K562 (cell line): ENCODE results near the gene CPN2. TPM values are rescaled to one million over a fixed set of nuclear protein-coding genes. Genes with fewer than 3 reads are reported as not detected.

Source experiments
- ATAC-seq: fragments of 200-7000 bp; cut with Tn5 transposase; 3 replicates; pipeline ENCODE4 v1.9.1; 2020; ENCODE audit warnings: moderate library complexity
- Bru-seq: library from RNA; stranded (reverse); fragments of 400-500 nt; gene quantifications from one replicate; lab custom pipeline; 2021; lab: Mats Ljungman, UMichigan
- BruChase-seq, 2 experiments: library from RNA; stranded (reverse); fragments of 400-500 nt; gene quantifications; one replicate each; lab custom pipeline; 2021; lab: Mats Ljungman, UMichigan
- BruUV-seq: library from RNA; stranded (reverse); fragments of 400-500 nt; replicated peaks from 2 replicates; lab custom pipeline; 2021; lab: Mats Ljungman, UMichigan
- CTCF ChIA-PET: fragments of 300-600 bp; formaldehyde crosslinking; extraction: SDS; loops from one replicate; lab custom pipeline; 2021; ENCODE audit warnings: low intra/inter-chr PET ratio; lab: Yijun Ruan, JAX
- POLR2A ChIA-PET: fragments of 300-600, 350-650 bp; sonication (Branson Sonifier 250); formaldehyde crosslinking; extraction: SDS; loops from one replicate; lab custom pipeline; 2021; ENCODE audit warnings: antibody characterized with exemption, inconsistent platforms; lab: Yijun Ruan, JAX
- DNase-seq, 4 experiments: peaks; one replicate each; pipeline versions ENCODE4 v3.0.0 to v3.0.0-alpha.2; 2011 to 2018; ENCODE audit warnings: low spot score in 3 of 4, mixed read lengths in 3 of 4; ENCODE audit errors: extremely low read depth in 1 of 4
- FAIRE-seq: peaks from 2 replicates; lab custom pipeline; 2011; peaks lifted over from hg19 to GRCh38; lab: Jason Lieb, UNC
- H2AFZ ChIP-seq: 2 replicates; pipeline ENCODE4 v1.6.0; 2011; ENCODE audit warnings: low read depth, low read length, control low read depth, inconsistent platforms
- H3K27ac ChIP-seq: fragments of 200-600 bp; 3 replicates; pipeline ENCODE4 v1.8.0; 2011; ENCODE audit warnings: low read depth, mild to moderate bottlenecking, control low read depth, inconsistent platforms, low read length, moderate library complexity, mixed read lengths; ENCODE audit errors: extremely low read depth
- H3K27me3 ChIP-seq, 2 experiments: fragments of 300-600 bp in 1 of 2; 2 replicates in 1 of 2; 3 replicates in 1 of 2; pipeline versions ENCODE4 v1.6.0 to v1.8.0; 2011; ENCODE audit warnings: inconsistent platforms in 2 of 2, low read length in 2 of 2, mild to moderate bottlenecking in 1 of 2, mixed read lengths in 1 of 2, moderate library complexity in 1 of 2; ENCODE audit not compliant: control insufficient read depth in 2 of 2, insufficient read depth in 2 of 2
- H3K36me3 ChIP-seq: fragments of 300-600 bp; 3 replicates; pipeline ENCODE4 v1.8.0; 2011; ENCODE audit warnings: mild to moderate bottlenecking, low read length, inconsistent platforms; ENCODE audit not compliant: control insufficient read depth, insufficient read depth
- H3K4me1 ChIP-seq, 2 experiments: fragments of 200-600 bp in 1 of 2; replicated peaks in 1 of 2; 2 replicates in 1 of 2; 3 replicates in 1 of 2; pipeline versions ENCODE4 v1.5.1 to v1.8.0; 2011; ENCODE audit warnings: inconsistent platforms in 2 of 2, low read length in 2 of 2, mild to moderate bottlenecking in 1 of 2, mixed read lengths in 1 of 2, moderate library complexity in 1 of 2; ENCODE audit not compliant: control insufficient read depth in 2 of 2, insufficient read depth in 2 of 2
- H3K4me2 ChIP-seq: 2 replicates; pipeline ENCODE4 v1.6.1; 2011; ENCODE audit warnings: low read length, control low read depth, inconsistent platforms, mixed read lengths; ENCODE audit not compliant: insufficient read depth
- H3K4me3 ChIP-seq: fragments of 200-600 bp; sonication (generic), shearing (Covaris generic); 2 replicates; pipeline ENCODE4 v1.5.1; 2016; ENCODE audit warnings: control low read depth, inconsistent platforms
- H3K79me2 ChIP-seq: fragments of 200-600 bp; 3 replicates; pipeline ENCODE4 v1.8.0; 2011; ENCODE audit warnings: low read length, inconsistent platforms; ENCODE audit not compliant: control insufficient read depth, insufficient read depth
- H3K9ac ChIP-seq, 2 experiments: 2 replicates each; pipeline versions ENCODE4 v1.6.0 to v1.6.1; 2011; ENCODE audit warnings: low read depth in 2 of 2, low read length in 2 of 2, control low read depth in 1 of 2, inconsistent platforms in 1 of 2, mild to moderate bottlenecking in 1 of 2, mixed read lengths in 1 of 2; ENCODE audit not compliant: insufficient read depth in 1 of 2
- H3K9me1 ChIP-seq: one replicate; pipeline ENCODE4 v1.6.0; 2011; ENCODE audit warnings: inconsistent platforms, mild to moderate bottlenecking, low read length, moderate library complexity; ENCODE audit not compliant: control insufficient read depth, insufficient read depth
- H3K9me3 ChIP-seq: replicated peaks from 2 replicates; pipeline ENCODE4 v1.5.1; 2011; ENCODE audit warnings: low read depth, low read length, inconsistent platforms; ENCODE audit not compliant: control insufficient read depth, insufficient read depth
- H4K20me1 ChIP-seq: replicated peaks from 2 replicates; pipeline ENCODE4 v1.6.1; 2011; ENCODE audit warnings: low read length, inconsistent platforms, mixed read lengths; ENCODE audit not compliant: control insufficient read depth, insufficient read depth
- MTF1 ChIP-seq: fragments of 250-450 bp; sonication (Bioruptor Pico); IDR thresholded peaks from 2 replicates; pipeline ENCODE4 v1.9.0; 2021; ENCODE audit warnings: moderate library complexity, mild to moderate bottlenecking, inconsistent platforms, borderline replicate concordance
- PRDM10 ChIP-seq: fragments of 450-650 bp; IDR thresholded peaks from 2 replicates; pipeline ENCODE4 v1.6.1; 2018; ENCODE audit not compliant: partially characterized antibody
- ZC3H8 ChIP-seq: fragments of 450-650 bp; IDR thresholded peaks from 2 replicates; pipeline ENCODE4 v1.6.1; 2017
- WGBS: fragments of 100-300 bp; shearing (Covaris generic); methylation state at CpG from one replicate; pipeline ENCODE4 v1.1.6; 2016; ENCODE audit warnings: low coverage, mixed read lengths; ENCODE audit not compliant: insufficient coverage; ENCODE audit errors: missing lambda C conversion rate; 5-methylcytosine and 5-hydroxymethylcytosine counted together
- in situ Hi-C: fragments of 300-500 bp; cut with MboI; formaldehyde crosslinking; loops from 4 replicates; pipeline ENCODE4 v1.15.0; 2018; ENCODE audit warnings: inconsistent platforms, mixed read lengths
- intact Hi-C: fragments of 100-400 bp; cut with micrococcal nuclease; formaldehyde crosslinking; loops from 2 replicates; pipeline ENCODE4 v1.14.2; 2022
- long read RNA-seq, 3 experiments: library from polyadenylated mRNA in 2 of 3; library from RNA in 1 of 3; unstranded in 2 of 3; stranded (forward) in 1 of 3; transcript quantifications; one replicate each; pipeline ENCODE4 v2.0.0, GENCODE V29; 2019 to 2022
- polyA minus RNA-seq, 3 experiments: library from RNA; depleted of rRNA, polyadenylated mRNA; stranded (reverse); fragments of >200 nt; gene quantifications; 2 replicates each; pipeline ENCODE4 v1.2.3, GENCODE V29; 2011
- polyA plus RNA-seq, 8 experiments: library from polyadenylated mRNA; depleted of rRNA in 4 of 8; stranded (reverse) in 5 of 8; unstranded in 3 of 8; fragments of >200 nt; fragmentation: Nextera tagmentation in 2 of 8; fragmentation: Illumina TruSeq in 1 of 8; extraction: Ambion mirVana in 2 of 8; extraction: Trizol in 1 of 8; gene quantifications; 2 replicates each; pipeline versions ENCODE4 v1.2.1 to v1.2.3, GENCODE V29; 2011 to 2014; ENCODE audit warnings: inconsistent platforms in 1 of 8, missing spikeins in 1 of 8
- total RNA-seq, 7 experiments: library from RNA; depleted of rRNA in 6 of 7; stranded (reverse); fragments of >200 nt in 6 of 7; fragmentation: Illumina TruSeq in 2 of 7; extraction: Trizol in 2 of 7; gene quantifications; 2 replicates each; pipeline versions ENCODE4 v1.2.1 to v1.2.3, GENCODE V29; 2011 to 2021; ENCODE audit warnings: low replicate concordance in 1 of 7
- TF ChIP-seq, protein P1 (sequence below): fragments of 200-800 bp; sonication (Bioruptor generic); IDR thresholded peaks from 2 replicates; pipeline ENCODE4 v1.6.1; 2016; ENCODE audit warnings: missing genetic modification characterization, missing compliant biosample characterization

CPN2 gene, protein sequence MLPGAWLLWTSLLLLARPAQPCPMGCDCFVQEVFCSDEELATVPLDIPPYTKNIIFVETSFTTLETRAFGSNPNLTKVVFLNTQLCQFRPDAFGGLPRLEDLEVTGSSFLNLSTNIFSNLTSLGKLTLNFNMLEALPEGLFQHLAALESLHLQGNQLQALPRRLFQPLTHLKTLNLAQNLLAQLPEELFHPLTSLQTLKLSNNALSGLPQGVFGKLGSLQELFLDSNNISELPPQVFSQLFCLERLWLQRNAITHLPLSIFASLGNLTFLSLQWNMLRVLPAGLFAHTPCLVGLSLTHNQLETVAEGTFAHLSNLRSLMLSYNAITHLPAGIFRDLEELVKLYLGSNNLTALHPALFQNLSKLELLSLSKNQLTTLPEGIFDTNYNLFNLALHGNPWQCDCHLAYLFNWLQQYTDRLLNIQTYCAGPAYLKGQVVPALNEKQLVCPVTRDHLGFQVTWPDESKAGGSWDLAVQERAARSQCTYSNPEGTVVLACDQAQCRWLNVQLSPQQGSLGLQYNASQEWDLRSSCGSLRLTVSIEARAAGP
- total RNA-seq (2011; cell fraction: chromatin; rRNA removed; ENCODE audit: low replicate concordance), result not detected in 2 replicates
- not detected in 2 replicates for total RNA-seq (2011; cell fraction: nucleolus; rRNA removed)
- total RNA-seq (2011; cell fraction: nucleoplasm; rRNA removed), result not detected in 2 replicates
- total RNA-seq (2014; rRNA removed) (not detected in 2 replicates), total RNA-seq (2014; rRNA removed; fragmentation: Illumina TruSeq; extraction: Trizol) (not detected in 2 replicates), total RNA-seq (2015; rRNA removed; fragmentation: Illumina TruSeq; extraction: Trizol) (not detected in 2 replicates), total RNA-seq (2021) (not detected in 2 replicates), polyA plus RNA-seq (2011; rRNA removed) (not detected in 2 replicates), polyA plus RNA-seq (2014; fragmentation: Illumina TruSeq; extraction: Trizol) (not detected in 2 replicates), polyA plus RNA-seq (2014; fragmentation: Nextera tagmentation; extraction: Ambion mirVana) (not detected), polyA plus RNA-seq (2014; rRNA removed) (not detected in 2 replicates), polyA minus RNA-seq (2011; rRNA and poly(A)+ RNA removed) (not detected in 2 replicates), Bru-seq, nascent RNA (not detected), BruChase-seq, experiment 1, labeled RNA remaining after a 2-hour chase (percentile 8 among the genes with signal in this experiment), BruChase-seq, experiment 2, labeled RNA remaining after a 6-hour chase (percentile 8 among the genes with signal in this experiment)
- 0.04 TPM in 1 of 2 replicates, not detected in the other for polyA plus RNA-seq (2011; cell fraction: cytosol; rRNA removed)
- polyA plus RNA-seq (2011; cell fraction: nucleus; rRNA removed), result not detected in 2 replicates
- 0.06 TPM in 1 of 2 replicates, not detected in the other for polyA plus RNA-seq (2012)
- not detected in 2 replicates for polyA minus RNA-seq (2011; cell fraction: cytosol; rRNA and poly(A)+ RNA removed)
- not detected in 2 replicates for polyA minus RNA-seq (2011; cell fraction: nucleus; rRNA and poly(A)+ RNA removed)
- long read RNA-seq, experiment 1, result 0 reads
- long read RNA-seq, experiment 2, result 0 reads
- long read RNA-seq, experiment 3, result 0 reads

GRCh38 chr3:194351080-194351672 lies at the start of gene CPN2:
CPN2 (minus strand) TSS chr3:194351328; CDS start chr3:194342702, 8,626 bp downstream.
- no peaks in the 10 kb centered on the region for H3K9me3 ChIP-seq
- no peak for FAIRE-seq
- H2AFZ ChIP-seq, result no peak within 1 kb of the TSS
- H3K36me3 ChIP-seq, result no peaks in the 10 kb centered on the region
- H3K79me2 ChIP-seq, result no peaks in the 10 kb centered on the region
- intact Hi-C loops (no loop called here), in situ Hi-C loops (no loop called here)
- 30% methylated on average over 21 of the region's 24 CpGs for WGBS
- ATAC-seq, result no peak
- H3K4me2 ChIP-seq, result no peak within 1 kb of the TSS
- ChIA-PET POLR2A (no interaction called here), CTCF (no interaction called here)
- peaks cover 0 to 11% of the 10 kb centered on the region in 2 experiments; a peak in 2 of 5 replicates for H3K4me1 ChIP-seq
- H3K9ac ChIP-seq, result peak within 1 kb of the TSS in 1 of 2 experiments; percentile 71; a peak in 2 of 4 replicates
- no peak within 1 kb of the TSS for H3K4me3 ChIP-seq
- no TSS peak for BruUV-seq
- no peaks in the 10 kb centered on the region for H3K9me1 ChIP-seq
- 0 out of 2 replicates have a peak, but pooled peaks cover 3% of the 10 kb centered on the region for H4K20me1 ChIP-seq
- peaks cover 5 to 15% of the 10 kb centered on the region in 2 experiments; a peak in 4 of 5 replicates for H3K27me3 ChIP-seq
- DNase-seq, result no peak
- no peak within 1 kb of the TSS for H3K27ac ChIP-seq
- TF ChIP-seq MTF1 (CRISPR knock-in tag) (no peak), PRDM10 (peak; percentile 46), ZC3H8 (no peak)
- TF ChIP-seq, protein P1, sequence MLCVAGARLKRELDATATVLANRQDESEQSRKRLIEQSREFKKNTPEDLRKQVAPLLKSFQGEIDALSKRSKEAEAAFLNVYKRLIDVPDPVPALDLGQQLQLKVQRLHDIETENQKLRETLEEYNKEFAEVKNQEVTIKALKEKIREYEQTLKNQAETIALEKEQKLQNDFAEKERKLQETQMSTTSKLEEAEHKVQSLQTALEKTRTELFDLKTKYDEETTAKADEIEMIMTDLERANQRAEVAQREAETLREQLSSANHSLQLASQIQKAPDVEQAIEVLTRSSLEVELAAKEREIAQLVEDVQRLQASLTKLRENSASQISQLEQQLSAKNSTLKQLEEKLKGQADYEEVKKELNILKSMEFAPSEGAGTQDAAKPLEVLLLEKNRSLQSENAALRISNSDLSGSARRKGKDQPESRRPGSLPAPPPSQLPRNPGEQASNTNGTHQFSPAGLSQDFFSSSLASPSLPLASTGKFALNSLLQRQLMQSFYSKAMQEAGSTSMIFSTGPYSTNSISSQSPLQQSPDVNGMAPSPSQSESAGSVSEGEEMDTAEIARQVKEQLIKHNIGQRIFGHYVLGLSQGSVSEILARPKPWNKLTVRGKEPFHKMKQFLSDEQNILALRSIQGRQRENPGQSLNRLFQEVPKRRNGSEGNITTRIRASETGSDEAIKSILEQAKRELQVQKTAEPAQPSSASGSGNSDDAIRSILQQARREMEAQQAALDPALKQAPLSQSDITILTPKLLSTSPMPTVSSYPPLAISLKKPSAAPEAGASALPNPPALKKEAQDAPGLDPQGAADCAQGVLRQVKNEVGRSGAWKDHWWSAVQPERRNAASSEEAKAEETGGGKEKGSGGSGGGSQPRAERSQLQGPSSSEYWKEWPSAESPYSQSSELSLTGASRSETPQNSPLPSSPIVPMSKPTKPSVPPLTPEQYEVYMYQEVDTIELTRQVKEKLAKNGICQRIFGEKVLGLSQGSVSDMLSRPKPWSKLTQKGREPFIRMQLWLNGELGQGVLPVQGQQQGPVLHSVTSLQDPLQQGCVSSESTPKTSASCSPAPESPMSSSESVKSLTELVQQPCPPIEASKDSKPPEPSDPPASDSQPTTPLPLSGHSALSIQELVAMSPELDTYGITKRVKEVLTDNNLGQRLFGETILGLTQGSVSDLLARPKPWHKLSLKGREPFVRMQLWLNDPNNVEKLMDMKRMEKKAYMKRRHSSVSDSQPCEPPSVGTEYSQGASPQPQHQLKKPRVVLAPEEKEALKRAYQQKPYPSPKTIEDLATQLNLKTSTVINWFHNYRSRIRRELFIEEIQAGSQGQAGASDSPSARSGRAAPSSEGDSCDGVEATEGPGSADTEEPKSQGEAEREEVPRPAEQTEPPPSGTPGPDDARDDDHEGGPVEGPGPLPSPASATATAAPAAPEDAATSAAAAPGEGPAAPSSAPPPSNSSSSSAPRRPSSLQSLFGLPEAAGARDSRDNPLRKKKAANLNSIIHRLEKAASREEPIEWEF (CRISPR knock-in tag), result no peak
